GM18519 (cell line): ENCODE results near the gene FOXB1.

Experiments
- ATAC-seq: cut with Tn5 transposase; IDR thresholded peaks from one replicate; pipeline ENCODE4 v1.9.1; 2021; ENCODE audit warnings: mild to moderate bottlenecking, moderate library complexity; ENCODE audit not compliant: unreplicated experiment, low FRiP score

The FOXB1 gene

GRCh38 chr15:59998305-59998949 lies 5.7 kb upstream of the FOXB1 start:
- no peak for ATAC-seq

GRCh38 chr15:59998950-59999611 lies 5.0 kb upstream of the FOXB1 start:
- ATAC-seq = no peak

DNA sequence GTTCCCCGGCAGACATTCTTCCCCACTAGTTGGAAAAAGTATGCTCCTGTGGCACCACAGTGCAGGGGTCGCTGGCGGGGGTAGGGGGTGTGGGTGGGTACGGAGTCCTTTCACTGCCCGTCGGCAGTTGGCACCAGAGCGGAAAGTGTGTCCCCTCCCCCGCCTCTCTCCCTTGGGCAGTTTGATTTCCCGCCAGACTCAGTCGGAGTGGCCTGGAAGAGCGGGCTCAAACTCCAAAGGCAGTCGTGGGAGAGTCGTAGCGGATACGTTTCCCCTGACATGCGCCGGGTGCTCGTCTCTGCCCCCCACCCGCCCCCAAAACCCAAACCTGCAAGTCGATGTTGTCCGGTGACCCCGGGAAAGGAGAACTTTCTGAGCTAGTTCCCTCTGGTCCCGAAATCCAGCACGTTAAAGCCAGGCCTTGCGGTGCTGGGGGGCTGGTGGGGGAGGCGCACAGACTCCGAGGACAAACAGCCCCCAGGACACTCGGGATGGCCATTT lies 4.4 kb upstream of the FOXB1 start:
- no peak for ATAC-seq

DNA sequence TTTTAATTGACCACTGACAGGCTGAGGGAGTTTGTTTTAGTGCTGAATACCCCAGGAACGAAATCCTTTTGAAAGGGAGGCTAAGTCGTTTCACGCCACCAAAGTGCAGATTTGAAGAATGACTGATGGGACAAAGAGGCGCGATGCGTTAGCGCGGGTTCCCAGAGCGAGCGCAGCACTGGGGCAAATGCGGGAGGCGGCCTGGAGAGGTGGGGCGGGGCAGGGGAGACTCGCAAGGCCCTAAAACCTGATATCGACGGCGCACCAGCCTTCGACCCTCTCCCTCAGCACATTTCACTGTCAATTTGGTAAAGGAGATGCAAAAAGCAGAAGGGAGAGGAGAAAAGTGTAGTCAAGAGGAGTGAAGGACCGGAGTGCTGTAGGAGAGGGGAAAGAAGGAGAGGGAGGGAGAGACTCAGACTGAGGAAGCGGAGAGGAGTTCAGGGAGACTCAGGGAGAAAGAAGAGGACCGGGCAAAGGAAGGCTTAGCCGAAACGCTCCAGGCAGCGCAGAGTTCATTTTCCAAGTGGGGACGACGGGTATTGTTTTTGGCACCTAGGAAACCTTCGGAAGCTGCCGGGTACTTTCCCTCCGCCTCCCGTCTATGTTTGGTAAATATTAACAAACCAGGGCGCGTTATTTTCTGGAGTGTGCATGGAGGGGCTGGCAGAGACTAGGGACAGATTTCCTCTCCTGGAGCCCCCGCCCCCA lies 3.8 kb upstream of the FOXB1 start:
- no peak for ATAC-seq

DNA sequence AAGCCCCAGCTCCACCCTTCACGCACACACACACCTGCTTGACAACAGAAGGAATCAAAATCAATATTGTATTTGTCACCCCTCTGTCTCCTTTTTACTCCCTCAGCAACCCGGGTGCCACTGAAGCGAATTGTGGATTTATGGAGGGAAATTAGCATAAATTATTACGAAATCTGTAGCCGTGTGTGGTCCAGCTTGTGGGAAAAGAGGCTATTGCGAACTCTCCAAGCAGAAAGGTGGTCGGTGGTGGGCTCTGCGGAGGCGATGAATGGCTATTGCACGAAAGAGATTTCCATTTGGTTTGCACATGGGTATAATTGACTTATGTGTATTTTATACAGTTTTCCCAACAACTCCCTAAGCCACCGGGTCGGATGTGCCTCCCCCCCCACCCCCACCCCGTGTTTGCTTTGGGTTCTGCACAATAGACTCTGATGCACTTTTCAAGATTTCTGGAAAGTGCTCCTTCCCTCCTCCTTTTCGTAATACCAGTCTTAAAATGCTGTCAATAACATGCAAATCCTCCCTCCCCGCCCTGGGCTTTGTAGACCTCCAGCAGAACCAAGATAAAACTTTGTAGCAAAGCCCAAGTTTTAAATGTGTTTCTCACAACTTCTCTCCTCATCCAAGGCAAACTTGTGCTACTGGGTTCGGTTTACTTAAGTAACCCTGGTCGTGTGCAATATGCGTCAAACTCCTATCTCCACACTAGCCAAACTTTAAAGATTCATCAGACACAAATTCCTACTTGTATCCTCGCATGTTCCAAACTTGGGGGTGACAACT lies 3.1 kb upstream of the FOXB1 start:
- no peak for ATAC-seq

DNA sequence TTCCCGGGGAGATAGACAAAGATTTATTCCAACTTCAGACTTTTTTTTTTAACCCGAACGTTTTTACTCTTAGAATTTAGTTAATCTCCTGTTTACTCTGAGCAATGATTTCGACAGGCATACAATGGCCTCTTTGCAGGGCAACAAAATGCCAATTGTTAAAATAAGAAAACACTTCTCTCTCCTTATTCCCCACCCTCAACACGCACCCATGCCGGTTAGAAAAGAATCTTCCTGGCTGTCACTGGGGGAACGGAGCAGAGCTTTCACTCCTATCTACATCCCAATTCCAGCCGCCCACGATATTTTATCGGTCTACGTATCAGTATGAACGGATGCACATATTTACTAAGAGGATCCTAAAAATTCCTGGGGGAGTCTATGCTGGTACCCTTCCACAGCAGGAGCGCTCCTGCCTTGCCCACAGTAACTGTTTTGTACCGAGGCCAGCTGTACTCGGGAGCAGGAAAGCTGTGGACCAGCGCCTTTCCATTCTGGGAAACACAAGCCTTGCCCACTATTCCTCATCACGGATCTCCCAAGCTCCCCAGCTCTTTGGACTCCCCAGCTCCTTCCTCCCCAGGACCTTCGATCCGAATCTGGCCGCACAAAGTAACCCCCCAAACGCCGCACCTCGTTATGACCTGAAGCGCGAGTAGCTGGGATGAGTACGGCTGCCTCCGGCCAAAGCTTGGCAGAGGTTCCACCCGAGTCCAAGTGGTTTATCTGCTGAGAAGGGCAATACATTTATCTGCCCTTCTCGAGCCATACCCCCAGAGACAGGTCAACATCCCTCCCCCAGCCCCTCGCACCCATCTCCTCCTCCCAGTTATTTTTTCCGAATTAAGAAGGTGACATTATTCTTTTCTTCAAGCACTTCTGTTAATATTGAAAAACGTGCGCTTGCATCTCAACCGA lies 2.2 kb upstream of the FOXB1 start:
- ATAC-seq = no peak

DNA sequence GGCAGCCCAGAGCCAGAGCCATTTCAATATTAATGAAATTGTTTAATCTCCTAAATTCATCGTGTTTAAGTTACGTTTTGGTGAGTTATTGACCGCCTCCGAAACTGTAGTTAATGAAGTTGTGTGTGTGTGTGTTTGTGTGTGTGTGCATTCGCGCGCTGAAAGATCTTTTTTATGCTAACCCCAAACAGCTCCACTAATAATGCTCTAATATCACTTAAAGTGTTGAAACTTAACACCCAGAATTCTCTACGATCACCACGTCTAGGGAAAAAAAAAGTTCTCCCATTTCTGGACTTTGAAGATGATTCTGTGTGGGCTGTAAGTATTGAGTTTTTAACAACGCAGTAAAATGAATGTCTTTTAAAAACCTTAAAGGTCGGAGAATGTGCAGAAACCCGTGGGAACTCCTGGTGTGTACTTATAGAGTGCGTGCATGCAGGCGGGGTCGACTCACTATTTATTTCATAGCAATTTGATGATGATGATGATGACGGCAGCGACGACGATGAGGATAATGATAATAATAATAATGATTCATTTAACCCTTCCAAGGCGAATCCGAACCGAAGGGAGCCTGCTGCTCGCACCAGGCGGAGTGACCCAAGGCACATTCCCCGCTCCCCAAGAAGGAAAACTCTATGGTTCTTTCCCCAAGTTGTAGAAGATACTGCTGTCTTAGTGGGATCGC lies 1.4 kb upstream of the FOXB1 start:
- ATAC-seq = no peak

DNA sequence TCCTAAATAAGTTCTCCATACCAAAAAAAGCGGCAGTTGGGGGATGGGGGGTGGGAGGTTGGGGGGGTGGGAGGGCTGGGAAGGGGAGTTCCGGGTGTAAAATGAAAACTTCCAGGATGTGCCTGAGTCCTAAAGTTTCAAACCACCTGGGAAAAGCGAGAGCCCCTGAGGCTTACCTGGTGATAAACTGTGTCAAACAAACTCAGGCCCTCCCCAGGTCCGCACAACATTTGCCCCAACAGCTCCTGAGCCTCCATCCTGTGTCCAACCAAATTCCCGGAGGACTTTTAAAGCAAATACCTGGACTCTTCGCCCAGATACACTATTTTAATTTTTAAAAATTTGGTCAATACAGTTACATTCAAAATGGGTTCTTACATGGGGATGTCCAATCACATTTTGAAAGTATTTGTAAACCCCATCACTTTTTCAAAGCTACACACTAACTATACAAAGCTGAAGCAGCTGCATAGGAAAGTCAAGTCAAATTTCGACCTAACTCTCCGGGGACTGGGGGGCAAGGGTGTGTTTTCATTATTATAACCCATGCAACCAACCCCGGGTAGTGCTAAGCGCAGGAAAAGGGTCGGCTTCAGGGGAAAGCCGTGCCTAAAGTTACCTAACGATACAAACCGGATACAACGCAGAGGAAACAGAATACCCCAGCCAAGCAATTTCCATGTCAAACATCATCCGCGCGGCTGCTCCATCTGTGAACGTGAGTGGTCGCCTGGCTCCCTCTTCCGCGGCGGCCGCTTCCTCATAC lies 685 bp upstream of the FOXB1 start:
- no peak for ATAC-seq

DNA sequence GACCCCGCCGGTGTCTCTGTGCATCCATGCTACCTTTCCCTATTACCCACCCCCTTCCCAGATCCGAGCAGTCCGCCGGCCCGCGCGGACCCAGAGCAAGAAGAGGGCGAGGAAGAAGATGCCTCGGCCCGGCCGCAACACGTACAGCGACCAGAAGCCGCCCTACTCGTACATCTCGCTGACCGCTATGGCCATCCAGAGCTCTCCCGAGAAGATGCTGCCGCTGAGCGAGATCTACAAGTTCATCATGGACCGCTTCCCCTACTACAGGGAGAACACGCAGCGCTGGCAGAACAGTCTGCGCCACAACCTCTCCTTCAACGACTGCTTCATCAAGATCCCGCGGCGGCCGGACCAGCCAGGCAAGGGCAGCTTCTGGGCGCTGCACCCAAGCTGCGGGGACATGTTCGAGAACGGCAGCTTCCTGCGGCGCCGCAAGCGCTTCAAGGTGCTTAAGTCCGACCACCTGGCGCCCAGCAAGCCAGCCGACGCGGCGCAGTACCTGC lies 788 bp downstream of the FOXB1 start:
- no peak for ATAC-seq

DNA sequence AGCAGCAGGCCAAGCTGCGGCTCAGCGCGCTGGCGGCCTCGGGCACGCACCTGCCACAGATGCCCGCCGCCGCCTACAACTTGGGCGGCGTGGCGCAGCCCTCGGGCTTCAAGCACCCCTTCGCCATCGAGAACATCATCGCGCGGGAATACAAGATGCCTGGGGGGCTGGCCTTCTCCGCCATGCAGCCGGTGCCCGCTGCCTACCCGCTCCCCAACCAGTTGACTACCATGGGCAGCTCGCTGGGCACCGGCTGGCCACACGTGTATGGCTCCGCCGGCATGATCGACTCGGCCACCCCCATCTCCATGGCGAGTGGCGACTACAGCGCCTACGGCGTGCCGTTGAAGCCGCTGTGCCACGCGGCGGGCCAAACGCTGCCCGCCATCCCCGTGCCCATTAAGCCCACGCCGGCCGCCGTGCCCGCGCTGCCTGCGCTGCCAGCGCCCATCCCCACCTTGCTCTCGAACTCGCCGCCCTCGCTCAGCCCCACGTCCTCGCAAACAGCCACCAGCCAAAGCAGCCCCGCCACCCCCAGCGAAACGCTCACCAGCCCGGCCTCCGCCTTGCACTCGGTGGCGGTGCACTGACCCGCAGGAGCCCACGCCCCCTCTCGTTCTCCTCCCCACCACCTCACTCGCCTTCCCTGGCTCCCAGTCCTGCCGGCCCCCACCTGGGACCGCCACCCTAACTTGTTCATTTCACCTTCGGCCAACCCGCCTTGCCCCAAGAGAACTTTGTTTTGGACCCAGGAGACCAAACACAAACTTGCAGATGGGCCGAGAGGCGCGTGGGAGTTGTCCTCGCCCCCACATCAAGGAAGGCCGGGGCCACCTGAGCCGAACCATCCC lies 1.5 kb downstream of the FOXB1 start:
- ATAC-seq = no peak

- ATAC-seq = no peak
These were observed 2.2 kb downstream of the FOXB1 start for GRCh38 chr15:60006203-60006862.

DNA sequence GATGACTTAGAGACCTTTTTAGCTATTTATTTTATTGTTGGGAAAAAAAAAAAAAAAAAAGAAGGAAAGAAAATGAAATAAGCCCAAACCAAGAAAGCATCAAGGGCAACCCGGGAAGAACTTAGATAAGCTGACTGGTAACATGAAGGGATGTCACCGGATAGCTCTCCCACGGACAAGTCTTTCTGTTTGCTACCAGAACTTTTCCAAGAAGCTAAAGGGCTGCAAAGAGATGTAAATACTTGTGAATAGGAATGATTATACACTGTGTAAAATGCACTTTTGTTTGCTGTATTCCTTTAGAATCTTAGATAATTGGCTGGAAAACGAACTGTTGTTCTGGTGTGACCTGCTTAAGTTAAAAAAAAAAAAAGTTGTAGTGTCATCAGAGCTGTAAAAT lies 2.8 kb downstream of the FOXB1 start:
- ATAC-seq = no peak

GRCh38 chr15:60009124-60009960 lies 5.2 kb downstream of the FOXB1 start:
- no peak for ATAC-seq

DNA sequence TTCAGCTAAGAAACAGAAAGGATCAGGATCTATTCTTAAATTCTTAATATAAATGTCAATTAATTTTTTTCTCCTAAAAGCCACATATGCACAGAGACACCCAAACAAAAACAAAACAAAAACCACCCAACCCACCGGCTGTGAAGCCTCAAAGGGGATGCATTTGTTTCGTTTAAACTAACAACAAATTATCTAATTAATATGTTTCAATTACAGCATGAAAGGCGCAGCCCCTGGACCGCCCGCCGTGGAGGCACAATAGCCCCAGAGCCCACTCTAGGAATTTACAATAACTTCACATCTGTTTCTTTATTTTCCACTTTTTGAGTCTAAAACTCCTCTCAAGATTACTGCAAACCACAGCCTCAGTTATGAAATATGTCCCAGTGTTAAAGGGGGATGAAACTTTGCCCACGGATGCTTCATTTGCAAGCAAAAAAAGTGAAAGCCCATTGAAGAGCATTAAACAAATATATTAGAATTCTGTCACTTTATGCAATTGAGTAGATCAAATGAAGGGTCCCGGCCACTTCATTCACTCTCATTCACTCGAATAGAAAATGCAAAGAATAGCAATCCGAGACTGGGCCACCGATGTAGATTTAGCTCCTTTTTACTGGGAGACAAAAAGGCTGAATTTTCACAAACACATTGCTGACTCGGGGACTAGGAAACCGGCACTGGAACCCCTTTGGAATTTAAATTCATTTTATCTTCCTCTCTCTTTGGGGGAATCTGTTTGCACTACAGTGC lies 6.0 kb downstream of the FOXB1 start:
- ATAC-seq = no peak

DNA sequence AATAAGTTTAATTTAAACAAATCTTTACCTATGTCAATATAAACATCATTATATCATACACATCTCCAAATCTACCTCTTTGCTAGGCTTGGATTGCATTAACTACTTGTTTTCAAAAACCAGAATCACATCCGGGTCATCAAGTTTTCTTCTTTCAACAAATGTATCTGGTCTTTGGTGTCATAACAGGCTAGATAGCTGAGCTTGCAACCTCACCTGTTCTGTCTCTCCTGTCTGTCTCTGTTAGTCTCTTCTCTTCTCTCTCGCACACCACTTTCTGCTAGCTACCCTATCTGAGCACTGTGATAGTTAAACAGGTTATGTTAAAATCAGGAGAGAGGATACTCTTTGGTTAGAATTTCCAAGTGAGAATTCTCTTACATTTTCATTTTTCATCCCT lies 6.7 kb downstream of the FOXB1 start:
- ATAC-seq = no peak
